ENCODE data around the gene UIMC1.

Gene UIMC1

DNA sequence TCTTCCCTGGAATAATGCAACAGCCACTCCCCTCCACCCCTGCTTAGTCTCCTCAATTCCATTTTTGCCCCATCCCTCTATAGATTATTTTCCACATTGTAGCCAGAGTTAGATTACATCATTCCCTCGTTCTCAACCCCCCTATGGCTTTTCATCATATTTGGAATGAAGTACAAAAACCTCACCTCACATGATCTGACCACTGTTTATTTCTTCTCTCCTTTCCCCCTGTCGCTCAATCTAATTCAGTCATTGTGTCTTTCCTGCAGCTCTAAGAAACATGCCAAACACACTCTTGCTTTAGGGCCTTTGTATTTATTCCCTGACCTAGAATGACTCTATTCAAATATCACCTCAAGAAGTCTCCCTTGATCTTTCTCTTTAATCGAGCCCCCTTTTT lies 84.9 kb downstream of the UIMC1 start:
- H2AFZ ChIP-seq (ENCODE audit: low read depth) = no peak overlapping the region
- no peak overlapping the region for H3K9ac ChIP-seq
- H3K27me3 ChIP-seq (ENCODE audit: insufficient read depth, low read depth) = no peaks in the 10 kb centered on the region
- no peaks in the 10 kb centered on the region for H3K79me2 ChIP-seq (ENCODE audit: insufficient read depth, low read depth)
- H3K27ac ChIP-seq = no peak overlapping the region
- no peak overlapping the region for H3K4me3 ChIP-seq (IDR thresholded peaks at IDR 0.05; ENCODE audit: insufficient read depth, low read depth, low read length)
- no peaks in the 10 kb centered on the region; the same call in 1 of the 2 replicates for H4K20me1 ChIP-seq (ENCODE audit: insufficient read depth)
- H3K4me1 ChIP-seq (ENCODE audit: low read depth, poor library complexity, severe bottlenecking) = peaks cover 20% of the 10 kb centered on the region
- no peaks in the 10 kb centered on the region for H3K36me3 ChIP-seq (ENCODE audit: insufficient read depth)
- H3K4me2 ChIP-seq = no peak overlapping the region
- TF ChIP-seq, protein P1, sequence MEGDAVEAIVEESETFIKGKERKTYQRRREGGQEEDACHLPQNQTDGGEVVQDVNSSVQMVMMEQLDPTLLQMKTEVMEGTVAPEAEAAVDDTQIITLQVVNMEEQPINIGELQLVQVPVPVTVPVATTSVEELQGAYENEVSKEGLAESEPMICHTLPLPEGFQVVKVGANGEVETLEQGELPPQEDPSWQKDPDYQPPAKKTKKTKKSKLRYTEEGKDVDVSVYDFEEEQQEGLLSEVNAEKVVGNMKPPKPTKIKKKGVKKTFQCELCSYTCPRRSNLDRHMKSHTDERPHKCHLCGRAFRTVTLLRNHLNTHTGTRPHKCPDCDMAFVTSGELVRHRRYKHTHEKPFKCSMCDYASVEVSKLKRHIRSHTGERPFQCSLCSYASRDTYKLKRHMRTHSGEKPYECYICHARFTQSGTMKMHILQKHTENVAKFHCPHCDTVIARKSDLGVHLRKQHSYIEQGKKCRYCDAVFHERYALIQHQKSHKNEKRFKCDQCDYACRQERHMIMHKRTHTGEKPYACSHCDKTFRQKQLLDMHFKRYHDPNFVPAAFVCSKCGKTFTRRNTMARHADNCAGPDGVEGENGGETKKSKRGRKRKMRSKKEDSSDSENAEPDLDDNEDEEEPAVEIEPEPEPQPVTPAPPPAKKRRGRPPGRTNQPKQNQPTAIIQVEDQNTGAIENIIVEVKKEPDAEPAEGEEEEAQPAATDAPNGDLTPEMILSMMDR (conservative IDR thresholded peaks at IDR 0.05; ENCODE audit: low read depth, low read length) = no peak

DNA sequence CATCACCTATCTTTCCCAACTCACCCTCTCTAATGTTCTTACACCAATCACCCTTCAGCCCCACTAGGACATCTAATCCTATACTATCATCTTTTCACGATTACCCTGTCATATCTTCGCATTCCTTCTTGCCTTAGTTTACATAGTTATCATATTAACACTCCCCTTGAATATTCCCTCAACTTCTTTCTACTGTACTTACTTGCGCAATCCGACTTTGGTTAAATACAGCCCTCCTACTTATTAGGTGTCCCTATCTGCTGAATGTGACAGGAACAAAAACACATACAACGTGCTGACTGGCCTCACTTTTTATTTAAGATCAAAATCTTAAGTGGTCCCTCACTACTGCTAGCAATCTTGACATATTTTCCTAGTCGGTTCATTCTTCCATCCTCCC lies 88.0 kb downstream of the UIMC1 start:
- H3K4me3 ChIP-seq (IDR thresholded peaks at IDR 0.05; ENCODE audit: insufficient read depth, low read depth, low read length) = no peak overlapping the region
- no peak overlapping the region for H3K9ac ChIP-seq
- no peak overlapping the region for H3K27ac ChIP-seq
- H3K4me2 ChIP-seq = no peak overlapping the region
- no peaks in the 10 kb centered on the region for H3K36me3 ChIP-seq (ENCODE audit: insufficient read depth)
- no peaks in the 10 kb centered on the region; the same call in 1 of the 2 replicates for H4K20me1 ChIP-seq (ENCODE audit: insufficient read depth)
- H3K27me3 ChIP-seq (ENCODE audit: insufficient read depth, low read depth) = no peaks in the 10 kb centered on the region
- no peaks in the 10 kb centered on the region for H3K79me2 ChIP-seq (ENCODE audit: insufficient read depth, low read depth)
- H3K4me1 ChIP-seq (ENCODE audit: low read depth, poor library complexity, severe bottlenecking) = peaks cover 39% of the 10 kb centered on the region
- TF ChIP-seq, protein P1 (conservative IDR thresholded peaks at IDR 0.05; ENCODE audit: low read depth, low read length) = no peak
- H2AFZ ChIP-seq (ENCODE audit: low read depth) = no peak overlapping the region

DNA sequence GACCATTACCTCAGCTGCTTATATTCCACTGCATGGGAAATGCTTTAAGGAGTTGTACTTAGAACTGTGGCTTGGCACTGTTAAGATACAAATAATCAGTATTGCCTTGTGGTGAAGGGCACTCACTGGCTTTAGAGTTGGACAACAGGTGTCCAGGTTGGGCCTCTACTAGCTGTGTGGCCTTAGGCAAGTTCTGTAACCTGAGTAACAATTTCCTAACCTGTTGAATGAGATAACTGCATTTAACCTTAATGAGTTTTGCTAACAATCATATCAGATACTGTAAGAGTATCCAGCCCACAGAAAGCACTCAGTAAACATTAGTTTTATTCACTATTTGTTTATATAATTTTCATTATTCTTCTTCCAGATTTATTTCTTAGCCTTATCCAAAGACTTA lies 90.2 kb downstream of the UIMC1 start:
- peak overlapping the region; percentile 17; the same call in 1 of the 2 replicates for H3K27ac ChIP-seq
- no peaks in the 10 kb centered on the region for H3K27me3 ChIP-seq (ENCODE audit: insufficient read depth, low read depth)
- peak overlapping the region; percentile 37; the same call in 1 of the 2 replicates for H3K4me2 ChIP-seq
- no peaks in the 10 kb centered on the region; the same call in 1 of the 2 replicates for H4K20me1 ChIP-seq (ENCODE audit: insufficient read depth)
- no peaks in the 10 kb centered on the region for H3K79me2 ChIP-seq (ENCODE audit: insufficient read depth, low read depth)
- H2AFZ ChIP-seq (ENCODE audit: low read depth) = no peak overlapping the region
- no peaks in the 10 kb centered on the region for H3K36me3 ChIP-seq (ENCODE audit: insufficient read depth)
- peaks cover 39% of the 10 kb centered on the region for H3K4me1 ChIP-seq (ENCODE audit: low read depth, poor library complexity, severe bottlenecking)
- no peak overlapping the region for H3K9ac ChIP-seq
- no peak overlapping the region for H3K4me3 ChIP-seq (IDR thresholded peaks at IDR 0.05; ENCODE audit: insufficient read depth, low read depth, low read length)
- TF ChIP-seq, protein P1 (conservative IDR thresholded peaks at IDR 0.05; ENCODE audit: low read depth, low read length) = no peak

DNA sequence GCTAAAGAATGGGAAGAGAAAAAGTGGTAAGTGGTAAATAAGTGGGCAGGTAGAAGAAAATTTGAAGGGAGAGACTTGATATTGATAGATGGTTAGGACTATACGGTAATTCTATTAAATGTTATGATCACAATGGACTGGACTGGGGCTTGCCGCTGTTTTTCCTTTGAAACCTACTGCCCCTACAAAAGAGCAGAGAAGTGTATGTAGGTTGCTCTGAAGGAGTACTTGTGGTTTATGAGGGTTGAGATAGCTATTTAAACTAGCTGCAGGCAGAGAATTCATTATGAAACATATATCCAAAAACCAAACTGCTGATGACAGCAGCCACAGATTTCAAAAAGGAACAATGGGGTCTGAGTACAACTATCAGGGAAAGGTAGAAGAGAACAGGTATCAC lies 90.7 kb downstream of the UIMC1 start:
- no peaks in the 10 kb centered on the region; the same call in 1 of the 2 replicates for H4K20me1 ChIP-seq (ENCODE audit: insufficient read depth)
- no peaks in the 10 kb centered on the region for H3K79me2 ChIP-seq (ENCODE audit: insufficient read depth, low read depth)
- no peak overlapping the region for H3K9ac ChIP-seq
- no peak overlapping the region for H2AFZ ChIP-seq (ENCODE audit: low read depth)
- H3K4me1 ChIP-seq (ENCODE audit: low read depth, poor library complexity, severe bottlenecking) = peaks cover 39% of the 10 kb centered on the region
- peak overlapping the region; percentile 37; the same call in 1 of the 2 replicates for H3K4me2 ChIP-seq
- H3K27me3 ChIP-seq (ENCODE audit: insufficient read depth, low read depth) = no peaks in the 10 kb centered on the region
- H3K4me3 ChIP-seq (IDR thresholded peaks at IDR 0.05; ENCODE audit: insufficient read depth, low read depth, low read length) = no peak overlapping the region
- TF ChIP-seq, protein P1 (conservative IDR thresholded peaks at IDR 0.05; ENCODE audit: low read depth, low read length) = no peak
- no peaks in the 10 kb centered on the region for H3K36me3 ChIP-seq (ENCODE audit: insufficient read depth)
- peak overlapping the region; percentile 17; the same call in 1 of the 2 replicates for H3K27ac ChIP-seq

Data from KMS-11 (cell line).